WTC11 (cell line): ENCODE results near the gene B4GALNT2. TPM values are rescaled to one million over a fixed set of nuclear protein-coding genes. Genes with fewer than 3 reads are reported as not detected.
A peak's percentile ranks its signal among the peaks of the same experiment; 100 is the strongest.

Experiments
- ATAC-seq: fragments of 200-7000 bp; cut with Tn5 transposase; 2 replicates; pipeline ENCODE4 v1.10.0; 2021; ENCODE audit warnings: mild to moderate bottlenecking, moderate library complexity
- CTCF ChIA-PET: fragments of 300-600 bp; sonication (Branson Sonifier 250); formaldehyde crosslinking; loops from one replicate; lab custom pipeline; 2021; ENCODE audit warnings: antibody characterized with exemption; lab: Charles Lee
- POLR2A ChIA-PET: fragments of 350-600 bp; sonication (Branson Sonifier 250); formaldehyde crosslinking; loops from one replicate; lab custom pipeline; 2021; ENCODE audit warnings: antibody characterized with exemption; lab: Charles Lee
- DNase-seq: peaks from one replicate; pipeline ENCODE4 v3.0.0; 2021; ENCODE audit warnings: low spot score
- H3K27ac Mint-ChIP-seq: 2 replicates; pipeline ENCODE4 v1.8.0; 2021; ENCODE audit warnings: mixed read lengths
- H3K27me3 Mint-ChIP-seq: 2 replicates; pipeline ENCODE4 v1.8.0; 2021; ENCODE audit warnings: low read depth, mild to moderate bottlenecking, moderate library complexity, mixed read lengths
- H3K36me3 Mint-ChIP-seq: 2 replicates; pipeline ENCODE4 v1.8.0; 2021; ENCODE audit warnings: mixed read lengths
- H3K4me1 Mint-ChIP-seq: 2 replicates; pipeline ENCODE4 v1.8.0; 2022; ENCODE audit warnings: mixed read lengths
- H3K4me3 Mint-ChIP-seq: 2 replicates; pipeline ENCODE4 v1.8.0; 2021; ENCODE audit warnings: mild to moderate bottlenecking, moderate library complexity, mixed read lengths
- H3K9me3 Mint-ChIP-seq: 2 replicates; pipeline ENCODE4 v1.8.0; 2021; ENCODE audit warnings: mixed read lengths
- ETV6 ChIP-seq: sonication (generic); formaldehyde crosslinking; IDR thresholded peaks from 2 replicates; pipeline ENCODE4 v1.8.1; 2022; ENCODE audit warnings: mild to moderate bottlenecking, missing genetic modification reagents
- GTF2I ChIP-seq: fragments of 250-450 bp; sonication (Bioruptor Pico); conservative IDR thresholded peaks from 2 replicates; pipeline ENCODE4 v1.4.0; 2021; ENCODE audit warnings: mild to moderate bottlenecking
- HMGA2 ChIP-seq: fragments of 250-450 bp; sonication (Bioruptor Pico); IDR thresholded peaks from 2 replicates; pipeline ENCODE4 v1.4.0; 2021; ENCODE audit warnings: mild to moderate bottlenecking, moderate library complexity
- KAT7 ChIP-seq: sonication (generic); formaldehyde crosslinking; IDR thresholded peaks from 2 replicates; pipeline ENCODE4 v1.8.1; 2023; ENCODE audit warnings: missing genetic modification reagents, mild to moderate bottlenecking, borderline replicate concordance
- NFATC4 ChIP-seq: fragments of 250-450 bp; sonication (Bioruptor Pico); IDR thresholded peaks from 2 replicates; pipeline ENCODE4 v1.9.0; 2021; ENCODE audit warnings: mild to moderate bottlenecking
- NFE2L1 ChIP-seq: sonication (generic); formaldehyde crosslinking; IDR thresholded peaks from 2 replicates; pipeline ENCODE4 v1.8.1; 2023; ENCODE audit warnings: missing genetic modification reagents
- OVOL2 ChIP-seq: fragments of 250-450 bp; sonication (Bioruptor Pico); IDR thresholded peaks from 2 replicates; pipeline ENCODE4 v1.9.0; 2021; ENCODE audit warnings: mild to moderate bottlenecking, borderline replicate concordance
- PRRX2 ChIP-seq: fragments of 250-450 bp; sonication (Bioruptor Pico); IDR thresholded peaks from 2 replicates; pipeline ENCODE4 v1.8.0; 2021; ENCODE audit warnings: mild to moderate bottlenecking
- total RNA-seq: library from RNA; stranded (reverse); gene quantifications from 3 replicates; pipeline ENCODE4 v1.2.3, GENCODE V29; 2021
- TF ChIP-seq, protein P1 (sequence below): fragments of 250-450 bp; sonication (Bioruptor Pico); IDR thresholded peaks from 2 replicates; pipeline ENCODE4 v1.8.0; 2021; ENCODE audit warnings: mild to moderate bottlenecking
- TF ChIP-seq, protein P2 (sequence below): sonication (generic); formaldehyde crosslinking; IDR thresholded peaks from 2 replicates; pipeline ENCODE4 v1.8.1; 2023; ENCODE audit warnings: mild to moderate bottlenecking, missing genetic modification reagents, moderate library complexity
- TF ChIP-seq, protein P3 (sequence below): sonication (generic); formaldehyde crosslinking; IDR thresholded peaks from 2 replicates; pipeline ENCODE4 v1.8.1; 2023; ENCODE audit warnings: mild to moderate bottlenecking, missing genetic modification reagents, moderate library complexity
- TF ChIP-seq, protein P4 (sequence below): sonication (generic); formaldehyde crosslinking; IDR thresholded peaks from 2 replicates; pipeline ENCODE4 v1.8.1; 2023; ENCODE audit warnings: mild to moderate bottlenecking, moderate library complexity, missing genetic modification reagents
- TF ChIP-seq, protein P5 (sequence below): sonication (generic); formaldehyde crosslinking; IDR thresholded peaks from 2 replicates; pipeline ENCODE4 v1.8.0; 2022; ENCODE audit warnings: mild to moderate bottlenecking, missing genetic modification reagents

The B4GALNT2 gene
- total RNA-seq, 1 experiment from 2014 or later = 0.04 TPM

DNA sequence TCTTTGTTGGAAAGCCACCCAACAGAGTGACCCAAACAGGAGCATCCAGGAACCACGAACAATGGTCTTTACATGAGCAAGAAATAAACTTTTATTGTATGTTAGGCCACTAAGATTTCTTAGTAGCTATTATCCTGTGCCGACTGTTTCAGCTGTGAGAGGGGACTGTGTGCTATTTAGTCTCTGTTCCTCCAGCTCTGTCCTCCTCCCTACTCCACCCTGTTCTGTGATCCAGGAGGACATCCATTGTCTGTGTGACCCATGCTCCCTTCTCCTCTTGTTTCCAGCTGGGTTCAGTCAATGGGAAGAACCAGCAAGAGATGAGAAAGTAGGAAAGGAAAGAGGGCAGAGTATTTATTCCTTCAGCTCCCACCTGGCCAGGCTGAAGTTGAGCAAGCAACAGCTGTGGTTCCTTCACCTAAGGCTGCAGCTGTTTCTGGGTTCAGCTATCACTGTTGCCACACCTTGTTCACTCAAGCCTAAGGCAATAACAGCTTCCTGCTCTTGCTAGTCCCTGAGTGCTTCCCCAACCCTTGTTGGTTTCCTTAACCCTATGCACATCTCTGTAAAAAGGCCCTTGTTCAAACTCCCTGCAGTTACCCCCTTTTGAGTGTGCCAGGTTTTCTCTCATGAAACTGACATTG, 14.9 kb upstream of the B4GALNT2 start:
- POLR2A ChIA-PET = no interaction called here
- TF ChIP-seq NFATC4 (CRISPR knock-in tag) = no peak
- TF ChIP-seq, protein P1, sequence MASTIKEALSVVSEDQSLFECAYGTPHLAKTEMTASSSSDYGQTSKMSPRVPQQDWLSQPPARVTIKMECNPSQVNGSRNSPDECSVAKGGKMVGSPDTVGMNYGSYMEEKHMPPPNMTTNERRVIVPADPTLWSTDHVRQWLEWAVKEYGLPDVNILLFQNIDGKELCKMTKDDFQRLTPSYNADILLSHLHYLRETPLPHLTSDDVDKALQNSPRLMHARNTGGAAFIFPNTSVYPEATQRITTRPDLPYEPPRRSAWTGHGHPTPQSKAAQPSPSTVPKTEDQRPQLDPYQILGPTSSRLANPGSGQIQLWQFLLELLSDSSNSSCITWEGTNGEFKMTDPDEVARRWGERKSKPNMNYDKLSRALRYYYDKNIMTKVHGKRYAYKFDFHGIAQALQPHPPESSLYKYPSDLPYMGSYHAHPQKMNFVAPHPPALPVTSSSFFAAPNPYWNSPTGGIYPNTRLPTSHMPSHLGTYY = no peak
- no peak for TF ChIP-seq KAT7
- Mint-ChIP-seq H3K4me3 (no peak overlapping the region), H3K4me1 (no peaks in the 10 kb centered on the region), H3K36me3 (peaks cover 30% of the 10 kb centered on the region), H3K27ac (no peak overlapping the region), H3K27me3 (peaks cover 25% of the 10 kb centered on the region), H3K9me3 (peaks cover 53% of the 10 kb centered on the region)
- CTCF ChIA-PET = no interaction called here
- DNase-seq = no peak
- no peak for ATAC-seq

DNA sequence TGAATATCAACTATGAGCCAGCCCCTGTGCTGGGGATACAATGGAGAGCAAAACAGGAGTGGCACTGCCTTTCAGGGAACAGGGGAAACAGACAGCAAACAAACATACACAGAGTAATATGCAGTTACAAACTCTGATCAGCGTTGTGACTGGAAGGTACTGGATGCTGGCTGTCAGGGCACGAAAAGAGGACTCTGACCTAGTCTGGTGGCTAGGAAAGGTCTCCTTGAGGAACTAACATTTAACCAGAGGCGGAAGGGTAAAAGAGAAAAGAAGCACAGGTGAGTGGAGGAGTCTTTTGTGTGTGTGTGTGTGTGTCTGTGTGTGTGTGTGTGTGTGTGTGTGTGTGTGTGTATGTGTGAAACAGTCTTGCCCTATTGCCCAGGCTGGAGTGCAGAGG, 12.4 kb upstream of the B4GALNT2 start:
- no peaks in the 10 kb centered on the region for H3K4me1 Mint-ChIP-seq
- CTCF ChIA-PET = no interaction called here
- peaks cover 25% of the 10 kb centered on the region for H3K36me3 Mint-ChIP-seq
- H3K9me3 Mint-ChIP-seq = peaks cover 40% of the 10 kb centered on the region
- no peak for TF ChIP-seq GTF2I (CRISPR knock-in tag)
- ATAC-seq = no peak
- DNase-seq = no peak
- H3K27ac Mint-ChIP-seq = no peak overlapping the region
- H3K4me3 Mint-ChIP-seq = no peak overlapping the region
- POLR2A ChIA-PET = no interaction called here
- H3K27me3 Mint-ChIP-seq = peaks cover 21% of the 10 kb centered on the region

DNA sequence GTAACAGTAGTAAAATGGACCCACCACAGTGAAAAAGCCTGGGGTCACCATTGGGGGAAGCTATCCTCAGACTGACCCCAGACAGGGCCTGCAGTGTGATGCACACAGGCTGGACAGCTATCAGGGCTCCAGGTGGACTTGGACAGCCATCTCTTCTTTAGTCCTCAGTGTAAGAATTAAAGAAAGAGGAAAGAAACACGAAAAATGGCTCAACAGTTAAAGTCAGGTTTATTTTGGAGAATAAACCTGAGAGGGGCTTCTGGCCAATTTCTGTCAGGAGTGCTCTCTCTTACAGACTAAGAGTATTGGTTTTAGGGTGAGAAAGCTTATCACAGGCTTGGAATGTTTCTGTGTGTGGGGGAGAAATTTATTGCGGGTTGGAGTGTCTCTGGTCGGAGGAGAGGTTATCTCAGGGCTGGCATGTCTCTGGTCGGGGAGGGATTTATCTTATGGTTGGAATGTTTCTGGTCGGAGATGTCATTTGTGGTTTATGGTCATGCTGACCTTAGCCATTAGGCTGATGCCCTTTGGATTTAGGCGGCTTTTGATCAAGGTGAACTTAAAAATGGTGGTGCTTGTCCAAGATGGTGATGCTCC, 10.8 kb upstream of the B4GALNT2 start:
- ATAC-seq (no peak), DNase-seq (no peak)
- H3K27me3 Mint-ChIP-seq = peaks cover 16% of the 10 kb centered on the region
- H3K27ac Mint-ChIP-seq = no peak overlapping the region
- H3K9me3 Mint-ChIP-seq = peaks cover 33% of the 10 kb centered on the region
- ChIA-PET POLR2A (no interaction called here), CTCF (no interaction called here)
- no peak overlapping the region for H3K4me3 Mint-ChIP-seq
- TF ChIP-seq HMGA2 (CRISPR knock-in tag) (no peak), KAT7 (no peak), GTF2I (CRISPR knock-in tag) (0 out of 2 replicates have a peak, but pooled peaks have one; percentile 39), OVOL2 (CRISPR knock-in tag) (no peak), ETV6 (CRISPR knock-in tag) (no peak), NFE2L1 (no peak), PRRX2 (CRISPR knock-in tag) (no peak)
- TF ChIP-seq, protein P2, sequence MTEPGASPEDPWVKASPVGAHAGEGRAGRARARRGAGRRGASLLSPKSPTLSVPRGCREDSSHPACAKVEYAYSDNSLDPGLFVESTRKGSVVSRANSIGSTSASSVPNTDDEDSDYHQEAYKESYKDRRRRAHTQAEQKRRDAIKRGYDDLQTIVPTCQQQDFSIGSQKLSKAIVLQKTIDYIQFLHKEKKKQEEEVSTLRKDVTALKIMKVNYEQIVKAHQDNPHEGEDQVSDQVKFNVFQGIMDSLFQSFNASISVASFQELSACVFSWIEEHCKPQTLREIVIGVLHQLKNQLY (CRISPR knock-in tag) = no peak
- TF ChIP-seq, protein P3, sequence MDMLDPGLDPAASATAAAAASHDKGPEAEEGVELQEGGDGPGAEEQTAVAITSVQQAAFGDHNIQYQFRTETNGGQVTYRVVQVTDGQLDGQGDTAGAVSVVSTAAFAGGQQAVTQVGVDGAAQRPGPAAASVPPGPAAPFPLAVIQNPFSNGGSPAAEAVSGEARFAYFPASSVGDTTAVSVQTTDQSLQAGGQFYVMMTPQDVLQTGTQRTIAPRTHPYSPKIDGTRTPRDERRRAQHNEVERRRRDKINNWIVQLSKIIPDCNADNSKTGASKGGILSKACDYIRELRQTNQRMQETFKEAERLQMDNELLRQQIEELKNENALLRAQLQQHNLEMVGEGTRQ = no peak
- TF ChIP-seq, all 79 proteins: peak for 1
- H3K36me3 Mint-ChIP-seq = peaks cover 23% of the 10 kb centered on the region
- H3K4me1 Mint-ChIP-seq = no peaks in the 10 kb centered on the region

DNA sequence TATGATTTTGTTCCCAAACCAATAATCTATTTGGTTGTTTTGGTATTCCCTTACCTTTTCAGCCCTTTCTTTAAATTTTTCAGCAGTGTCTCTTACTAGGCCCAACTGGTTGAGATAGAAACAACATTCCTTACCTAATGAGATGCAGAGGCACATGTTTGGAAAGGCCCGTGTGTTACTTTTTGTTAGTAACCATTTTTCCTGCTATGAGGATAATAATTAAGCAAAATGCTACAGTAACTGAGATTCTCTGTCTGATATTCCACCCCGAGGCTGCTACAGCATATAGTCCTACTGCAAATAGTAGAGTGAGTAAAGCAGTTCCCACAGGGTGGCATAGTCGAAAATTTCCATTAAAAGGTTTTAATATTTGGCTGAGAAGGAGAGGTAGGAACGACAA, 10.0 kb upstream of the B4GALNT2 start:
- ChIA-PET CTCF (no interaction called here), POLR2A (no interaction called here)
- peaks cover 18% of the 10 kb centered on the region for H3K27me3 Mint-ChIP-seq
- DNase-seq (no peak), ATAC-seq (no peak)
- no peak overlapping the region for H3K27ac Mint-ChIP-seq
- no peak overlapping the region for H3K4me3 Mint-ChIP-seq
- TF ChIP-seq, protein P4, sequence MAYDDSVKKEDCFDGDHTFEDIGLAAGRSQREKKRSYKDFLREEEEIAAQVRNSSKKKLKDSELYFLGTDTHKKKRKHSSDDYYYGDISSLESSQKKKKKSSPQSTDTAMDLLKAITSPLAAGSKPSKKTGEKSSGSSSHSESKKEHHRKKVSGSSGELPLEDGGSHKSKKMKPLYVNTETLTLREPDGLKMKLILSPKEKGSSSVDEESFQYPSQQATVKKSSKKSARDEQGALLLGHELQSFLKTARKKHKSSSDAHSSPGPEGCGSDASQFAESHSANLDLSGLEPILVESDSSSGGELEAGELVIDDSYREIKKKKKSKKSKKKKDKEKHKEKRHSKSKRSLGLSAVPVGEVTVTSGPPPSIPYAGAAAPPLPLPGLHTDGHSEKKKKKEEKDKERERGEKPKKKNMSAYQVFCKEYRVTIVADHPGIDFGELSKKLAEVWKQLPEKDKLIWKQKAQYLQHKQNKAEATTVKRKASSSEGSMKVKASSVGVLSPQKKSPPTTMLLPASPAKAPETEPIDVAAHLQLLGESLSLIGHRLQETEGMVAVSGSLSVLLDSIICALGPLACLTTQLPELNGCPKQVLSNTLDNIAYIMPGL (CRISPR knock-in tag) = no peak
- TF ChIP-seq, protein P5, sequence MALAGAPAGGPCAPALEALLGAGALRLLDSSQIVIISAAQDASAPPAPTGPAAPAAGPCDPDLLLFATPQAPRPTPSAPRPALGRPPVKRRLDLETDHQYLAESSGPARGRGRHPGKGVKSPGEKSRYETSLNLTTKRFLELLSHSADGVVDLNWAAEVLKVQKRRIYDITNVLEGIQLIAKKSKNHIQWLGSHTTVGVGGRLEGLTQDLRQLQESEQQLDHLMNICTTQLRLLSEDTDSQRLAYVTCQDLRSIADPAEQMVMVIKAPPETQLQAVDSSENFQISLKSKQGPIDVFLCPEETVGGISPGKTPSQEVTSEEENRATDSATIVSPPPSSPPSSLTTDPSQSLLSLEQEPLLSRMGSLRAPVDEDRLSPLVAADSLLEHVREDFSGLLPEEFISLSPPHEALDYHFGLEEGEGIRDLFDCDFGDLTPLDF (CRISPR knock-in tag) = no peak
- no peak for TF ChIP-seq NFE2L1
- peaks cover 23% of the 10 kb centered on the region for H3K36me3 Mint-ChIP-seq
- peaks cover 38% of the 10 kb centered on the region for H3K9me3 Mint-ChIP-seq
- no peaks in the 10 kb centered on the region for H3K4me1 Mint-ChIP-seq
